Left colon (tissue), 2 donors: ENCODE data around the gene RBM19. TPM values are rescaled to one million over a fixed set of nuclear protein-coding genes. Genes with fewer than 3 reads are reported as not detected.
"Not testable (repeated sequence)": the region's sequence is repeated elsewhere in the genome, so short reads cannot be mapped to it uniquely, and the experiment has no call there.

Experiments used
- ATAC-seq: fragments of 200-7000 bp; cut with Tn5 transposase; one replicate; pipeline ENCODE4 v1.9.1; 2020; ENCODE audit warnings: mild to moderate bottlenecking, moderate library complexity
- DNase-seq, 2 donors: peaks; one replicate each; pipeline ENCODE4 v3.0.0-alpha.2; 2020
- intact Hi-C, 2 donors: fragments of 100-400 bp; cut with DNase I in 1 of 2; cut with micrococcal nuclease in 1 of 2; formaldehyde crosslinking; loops; one replicate each; pipeline versions ENCODE4 v1.11.2 to v1.14.0; 2022; cut with DNase I, micrococcal nuclease
- total RNA-seq, 2 donors: library from RNA; stranded (reverse); fragmentation: NEBNext Ultra II Directional; extraction: Animal tissue kit (Norgen Biotek cat#: 25700); gene quantifications; one replicate each; pipeline ENCODE4 v1.2.1, GENCODE V29; 2021
- donor health status: DM: no; HTN: no; CAD: no.
- donor health status: DM: yes; HTN: yes; CAD: no.

RBM19 gene
- total RNA-seq, 2 donors from 2014 or later: 20.9 to 24.0 TPM

DNA sequence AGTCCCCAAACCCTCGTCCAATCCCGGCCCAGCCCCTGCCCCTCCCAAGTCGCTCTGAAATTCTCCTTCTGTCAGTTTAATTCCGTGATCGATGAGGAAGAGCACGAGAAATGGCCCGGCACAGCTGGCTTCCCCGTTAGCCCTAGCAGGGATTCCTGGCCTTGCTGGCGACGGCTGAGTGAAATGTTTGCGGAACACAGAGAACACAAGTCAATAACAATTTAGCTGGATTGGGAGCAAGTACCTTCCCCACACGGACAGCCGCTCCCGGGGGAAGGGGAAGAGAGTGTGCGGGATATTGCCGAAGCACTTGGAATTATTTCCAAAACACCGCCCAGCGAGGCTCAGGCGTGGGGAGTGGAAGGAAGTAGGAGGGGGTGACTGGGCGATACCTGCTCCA is 134.6 kb downstream of the RBM19 start:
- intact Hi-C loops: no loop called here
- DNase-seq (no peak), ATAC-seq (no peak)

DNA sequence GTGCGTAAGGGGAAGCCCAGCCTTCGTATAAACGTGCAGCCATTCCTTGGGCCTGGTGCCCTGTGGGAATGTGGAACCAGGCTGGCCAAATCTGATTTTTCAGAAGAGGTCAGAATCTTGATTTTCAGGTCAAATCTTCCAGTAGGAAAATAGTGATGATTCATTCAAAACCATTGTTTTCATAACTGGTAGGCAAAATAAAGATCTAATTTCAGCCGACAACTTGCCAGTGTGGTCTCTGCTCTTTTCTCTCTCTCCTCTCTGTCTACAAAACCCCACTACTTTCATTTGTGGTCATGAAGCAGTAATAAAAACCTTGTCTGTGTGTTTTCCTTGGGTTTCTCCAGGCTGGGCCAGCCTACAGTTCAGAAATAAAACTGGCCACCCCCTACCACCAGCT is 135.1 kb downstream of the RBM19 start:
- ATAC-seq (no peak), DNase-seq (no peak)
- intact Hi-C loops: no loop called here

DNA sequence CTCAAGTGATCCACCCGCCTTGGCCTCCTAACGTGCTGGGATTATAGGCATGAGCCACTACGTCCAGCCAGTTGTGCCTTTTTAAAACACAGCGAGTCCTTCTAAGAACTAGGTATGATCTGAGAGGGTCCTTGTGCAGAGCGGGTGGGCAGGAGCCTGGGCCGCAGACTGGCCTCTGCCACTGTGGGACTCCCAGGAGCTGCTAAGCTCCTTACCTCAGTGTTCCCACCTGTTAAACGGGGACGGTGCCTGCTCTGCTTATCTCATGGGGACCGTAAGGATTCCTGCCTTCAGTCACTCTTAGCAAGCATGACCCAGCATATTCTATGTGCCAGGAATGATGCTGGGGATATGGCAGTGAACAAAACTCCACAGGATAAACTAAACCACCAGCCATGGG is 136.9 kb downstream of the RBM19 start:
- ATAC-seq (no peak), DNase-seq (no peak)
- intact Hi-C loops: no loop called here

GRCh38 chr12:113827539-113828114 is 138.5 kb downstream of the RBM19 start:
- DNase-seq (no peak), ATAC-seq (no peak)
- intact Hi-C loops: no loop called here

GRCh38 chr12:113826805-113827538 is 139.2 kb downstream of the RBM19 start:
- ATAC-seq (no peak), DNase-seq (no peak)
- intact Hi-C loops: no loop called here

- no peak for ATAC-seq
- DNase-seq: no peak
- intact Hi-C loops: no loop called here
Measured at GRCh38 chr12:113825705-113826104, 140.4 kb downstream of the RBM19 start.

DNA sequence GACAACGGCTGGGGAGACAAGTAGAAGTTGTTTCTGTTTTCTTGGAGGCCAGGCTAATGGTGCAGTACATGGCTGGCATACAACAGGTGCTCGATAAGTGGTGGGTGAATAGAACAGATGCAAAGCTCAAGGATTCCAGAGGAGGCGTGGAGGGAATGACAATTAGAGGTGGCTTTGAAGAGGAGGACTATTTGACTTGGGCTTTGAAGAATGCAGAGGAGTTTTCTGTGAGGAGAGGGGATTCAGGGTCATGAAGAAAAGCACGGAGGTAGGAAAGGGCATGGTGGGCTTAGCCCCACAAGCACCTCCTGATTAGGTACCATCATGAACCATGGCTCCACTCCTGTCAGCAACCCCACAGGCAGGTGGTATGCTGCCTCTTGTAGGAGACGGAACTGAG is 142.3 kb downstream of the RBM19 start:
- no peak for DNase-seq
- no peak for ATAC-seq
- intact Hi-C loops: no loop called here

DNA sequence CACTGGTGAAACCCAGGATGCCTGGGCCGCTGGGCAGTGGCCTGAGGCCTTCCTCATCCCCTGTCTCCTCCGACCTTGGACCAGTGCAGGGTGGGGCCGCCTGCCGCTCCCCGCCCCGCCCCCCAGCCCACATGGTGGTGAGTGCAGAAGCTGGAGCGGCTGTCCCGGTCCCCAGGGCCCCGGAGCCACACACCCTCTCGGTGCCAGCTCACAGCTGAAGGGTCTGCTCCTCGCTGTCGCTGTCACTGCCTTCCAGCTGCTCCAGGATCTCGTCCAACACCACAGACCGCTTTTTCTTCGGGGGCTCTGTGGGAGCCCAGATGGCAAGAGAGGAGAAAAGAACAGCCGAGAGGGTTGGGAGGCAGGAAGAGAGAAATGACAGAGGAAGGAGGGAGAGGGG is 143.1 kb downstream of the RBM19 start:
- intact Hi-C loops: no loop called here
- ATAC-seq: peak; percentile 48

DNA sequence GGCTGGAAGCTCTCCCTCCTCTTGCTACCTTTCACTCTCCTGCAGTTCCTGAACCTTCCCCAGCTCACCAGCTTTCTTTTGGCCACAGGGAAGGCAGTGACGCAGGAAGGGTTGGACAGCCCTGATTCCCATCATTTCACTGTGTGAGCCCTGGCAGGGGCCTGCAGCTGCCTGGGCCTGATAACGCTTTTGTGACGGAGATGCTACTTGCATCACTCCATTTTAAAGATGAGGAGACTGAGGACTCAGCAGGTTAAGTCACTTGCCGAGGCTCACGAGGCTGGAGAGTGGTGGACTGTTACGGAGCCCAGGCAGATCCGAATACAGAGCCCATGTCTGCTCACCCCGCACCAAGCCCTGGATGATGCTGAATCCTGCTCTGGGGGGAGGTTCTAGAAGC is 145.3 kb downstream of the RBM19 start:
- intact Hi-C loops: no loop called here
- no peak for ATAC-seq

More for the DNA sequence above, 143.1 kb downstream of the RBM19 start:
- no peak for DNase-seq

DNA sequence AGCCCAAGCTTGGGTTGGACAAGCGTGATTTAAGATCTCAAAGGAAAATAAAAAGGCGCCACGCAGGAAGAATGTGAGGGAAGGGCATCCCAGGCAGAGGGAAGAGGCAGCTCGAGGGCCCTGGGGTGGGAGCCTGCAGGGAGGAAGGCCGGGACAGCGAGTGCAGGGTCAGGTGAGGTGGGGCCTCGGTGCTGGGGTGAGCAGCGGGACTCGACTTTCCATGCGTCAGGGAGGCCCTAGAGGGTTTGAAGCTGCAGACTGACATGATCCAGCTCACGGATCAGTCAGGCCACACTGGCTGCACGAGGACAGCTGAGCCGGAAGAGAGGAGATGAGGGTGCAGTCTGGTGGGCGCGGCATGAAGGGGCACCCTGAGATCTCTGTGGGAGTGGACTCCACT is 145.8 kb downstream of the RBM19 start:
- ATAC-seq (no peak), DNase-seq (no peak)
- intact Hi-C loops: no loop called here

More for the DNA sequence above, 145.3 kb downstream of the RBM19 start:
- DNase-seq: no peak

- DNase-seq (no peak), ATAC-seq (no peak)
- intact Hi-C loops: no loop called here
Measured at GRCh38 chr12:113819495-113819894, 146.6 kb downstream of the RBM19 start.

DNA sequence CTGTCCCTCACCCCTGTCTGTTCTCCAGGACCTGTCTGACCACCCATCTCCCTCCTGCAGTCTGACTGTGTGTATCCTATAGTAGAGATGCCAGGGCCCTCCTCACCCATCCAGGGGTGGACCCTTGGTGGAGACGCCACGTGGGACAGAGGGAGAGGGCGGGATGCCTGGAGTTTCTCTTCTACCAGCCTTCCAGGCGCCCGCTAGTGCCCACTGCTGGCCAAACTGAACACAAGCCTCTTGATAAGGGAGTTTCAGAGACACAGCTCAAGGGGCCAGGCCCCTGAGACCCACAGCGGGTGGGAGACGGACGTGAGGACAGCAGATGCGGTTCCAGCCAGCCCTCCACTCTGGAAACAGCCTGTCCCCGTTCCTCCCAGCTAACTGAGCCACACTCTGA is 147.3 kb downstream of the RBM19 start:
- DNase-seq (no peak), ATAC-seq (no peak)
- intact Hi-C loops: no loop called here

DNA sequence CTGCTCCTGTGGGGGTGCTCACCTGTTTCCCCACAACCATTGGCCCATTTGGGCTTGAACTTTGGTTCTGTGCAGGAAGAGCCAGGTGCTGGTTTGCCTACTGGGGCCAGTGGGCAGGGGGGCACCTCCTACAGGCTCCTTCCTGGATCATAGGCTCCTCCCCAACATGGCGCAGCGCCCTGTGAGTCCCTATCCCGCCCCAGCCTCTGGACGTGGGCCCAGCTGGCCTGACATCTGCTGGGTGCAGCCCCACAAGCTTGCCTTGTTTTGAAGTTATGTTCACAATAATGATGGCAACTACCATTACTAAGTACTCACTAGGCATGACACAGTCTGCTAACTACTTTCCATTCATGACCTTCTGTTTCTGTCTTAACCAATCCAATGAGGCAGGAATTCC is 147.8 kb downstream of the RBM19 start:
- intact Hi-C loops: no loop called here
- DNase-seq (no peak), ATAC-seq (no peak)

GRCh38 chr12:113816866-113817265 is 149.3 kb downstream of the RBM19 start:
- ATAC-seq: no peak
- no peak for DNase-seq
- intact Hi-C loops: no loop called here

DNA sequence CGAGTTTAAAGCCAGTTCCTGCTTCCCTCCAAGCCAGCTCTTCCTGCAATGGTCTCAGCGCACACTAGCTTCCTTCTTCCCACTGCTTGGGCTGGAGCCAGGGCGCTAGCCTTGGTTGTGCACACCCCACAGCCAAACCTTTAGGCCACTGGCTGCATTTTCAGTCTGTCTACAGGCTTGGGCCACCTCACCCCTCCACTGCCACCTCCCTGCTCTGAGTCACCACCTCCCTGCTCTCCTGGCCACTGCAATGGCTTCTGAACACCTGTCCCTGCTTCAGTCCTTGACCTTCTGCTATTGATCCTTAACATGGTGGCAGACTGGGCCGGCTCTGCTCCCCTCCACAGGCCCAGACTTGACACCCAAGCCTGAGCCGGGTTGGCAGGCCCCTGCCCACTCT is 151.1 kb downstream of the RBM19 start:
- ATAC-seq: no peak
- no peak for DNase-seq
- intact Hi-C loops: no loop called here

GRCh38 chr12:113813229-113813541 is 152.9 kb downstream of the RBM19 start:
- DNase-seq (no peak), ATAC-seq (no peak)
- intact Hi-C loops: no loop called here

DNA sequence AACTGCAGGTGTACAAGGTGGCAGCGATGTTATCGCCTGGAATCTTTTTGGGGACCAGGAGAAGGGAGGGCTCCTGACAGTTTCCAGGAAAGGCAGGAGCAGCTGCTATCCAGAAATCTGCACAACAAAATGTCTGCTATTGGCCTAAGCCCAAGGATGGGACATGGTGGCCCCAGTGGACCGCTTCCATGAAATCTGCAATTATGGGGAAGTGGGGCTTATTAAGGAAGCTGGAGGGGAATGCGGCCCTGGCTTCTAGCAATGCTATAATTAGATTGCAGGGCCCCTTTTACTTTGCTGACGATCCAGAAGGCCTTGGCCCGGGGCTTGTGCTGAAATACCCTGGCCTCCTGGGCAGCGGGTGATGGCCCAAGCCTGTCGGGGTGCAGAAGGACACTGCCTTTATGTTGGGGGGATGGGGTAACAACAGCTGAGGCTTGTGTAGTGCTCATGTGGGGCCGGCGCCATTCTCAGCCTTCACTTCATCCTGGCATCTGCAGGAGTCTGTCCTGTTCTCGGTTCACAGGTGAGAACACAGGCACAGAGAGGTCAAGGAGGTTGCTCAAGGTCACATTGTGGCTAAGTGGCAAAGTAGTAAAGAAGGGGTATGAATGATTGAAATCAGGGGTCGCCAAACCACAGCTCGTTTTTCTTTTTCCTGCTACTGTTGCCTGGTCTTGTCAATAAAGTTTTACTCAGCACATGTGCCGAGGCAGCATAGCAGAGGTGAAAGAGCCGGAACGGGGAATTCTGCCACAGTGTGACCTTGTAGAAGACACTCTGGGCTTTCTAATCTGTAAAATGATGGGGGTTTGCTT is 153.5 kb downstream of the RBM19 start:
- ATAC-seq (no peak), DNase-seq (no peak)
- intact Hi-C loops: no loop called here

GRCh38 chr12:113809462-113810220 is 156.5 kb downstream of the RBM19 start:
- intact Hi-C loops, ATAC-seq, DNase-seq: not testable (repeated sequence)

DNA sequence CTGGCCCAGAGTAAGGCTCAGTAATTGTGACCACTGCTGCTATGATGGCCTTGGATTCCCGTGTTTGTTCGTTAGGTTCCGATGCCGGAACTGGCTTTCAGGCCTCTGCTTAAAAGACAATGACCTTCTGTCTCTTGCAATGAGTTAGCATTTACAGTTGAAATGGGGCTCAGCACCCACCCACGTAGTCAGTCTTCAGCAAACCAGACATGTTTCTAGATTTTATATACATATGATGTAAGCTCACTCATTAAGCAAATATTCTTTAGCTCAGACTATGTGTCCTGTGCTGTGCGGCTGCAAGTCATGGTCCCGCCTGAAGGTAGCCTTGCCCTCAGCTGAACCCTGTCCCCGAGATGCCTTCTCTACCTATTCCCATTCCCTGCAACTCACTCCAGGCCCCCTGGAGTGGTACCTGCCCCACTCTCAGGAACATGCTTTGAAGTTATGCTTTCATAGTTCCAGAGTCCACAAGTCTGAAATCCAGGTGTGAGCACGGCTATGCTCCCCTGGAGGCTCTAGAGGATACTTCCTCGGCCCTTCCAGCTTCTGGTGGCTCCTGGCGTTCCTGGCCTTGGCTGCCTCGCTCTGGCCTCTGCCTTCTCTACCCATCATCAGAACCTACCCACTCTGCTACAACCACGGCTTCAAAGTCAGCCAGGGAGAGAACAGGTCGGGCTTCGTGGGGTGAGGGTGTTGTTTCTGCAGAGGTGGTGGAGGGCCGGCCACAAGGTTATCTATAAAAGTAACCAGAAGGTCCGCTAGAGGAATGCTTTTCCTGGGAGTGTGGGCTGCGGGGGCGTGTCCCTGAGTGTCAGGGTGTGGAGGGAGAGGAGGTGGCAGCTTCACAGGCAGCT is 157.8 kb downstream of the RBM19 start:
- DNase-seq (no peak), ATAC-seq (no peak)
- intact Hi-C loops: no loop called here
